ENCODE data around the gene FAM193A.
A peak's percentile ranks its signal among the peaks of the same experiment; 100 is the strongest.
"Not testable (repeated sequence)": the region's sequence is repeated elsewhere in the genome, so short reads cannot be mapped to it uniquely, and the experiment has no call there.

Gene FAM193A

GRCh38 chr4:2536193-2537010 is at the start of gene FAM193A:
FAM193A (plus strand) TSS chr4:2536647; CDS start chr4:2536916, 269 bp downstream.
- DNase-seq (ENCODE audit: low spot score): peak; percentile 95

- no peak for DNase-seq (ENCODE audit: low spot score)
Measured at GRCh38 chr4:2486981-2487380, 49.5 kb upstream of the FAM193A start.

GRCh38 chr4:2487632-2488031 is 48.8 kb upstream of the FAM193A start:
- no peak for DNase-seq (ENCODE audit: low spot score)

- DNase-seq (ENCODE audit: low spot score): no peak
Measured at GRCh38 chr4:2489081-2489805, 47.2 kb upstream of the FAM193A start.

GRCh38 chr4:2489841-2490552 is 46.5 kb upstream of the FAM193A start:
- DNase-seq (ENCODE audit: low spot score): no peak

GRCh38 chr4:2492970-2493369 is 43.5 kb upstream of the FAM193A start:
- DNase-seq (ENCODE audit: low spot score): no peak

- no peak for DNase-seq (ENCODE audit: low spot score)
Measured at GRCh38 chr4:2494992-2495391, 41.5 kb upstream of the FAM193A start.

GRCh38 chr4:2497324-2497723 is 39.1 kb upstream of the FAM193A start:
- DNase-seq (ENCODE audit: low spot score): no peak

- DNase-seq (ENCODE audit: low spot score): no peak
Measured at GRCh38 chr4:2497931-2498330, 38.5 kb upstream of the FAM193A start.

GRCh38 chr4:2500547-2500946 is 35.9 kb upstream of the FAM193A start:
- DNase-seq (ENCODE audit: low spot score): no peak

- DNase-seq (ENCODE audit: low spot score): no peak
Measured at GRCh38 chr4:2501034-2501594, 35.3 kb upstream of the FAM193A start.

- no peak for DNase-seq (ENCODE audit: low spot score)
Measured at GRCh38 chr4:2503809-2504208, 32.6 kb upstream of the FAM193A start.

GRCh38 chr4:2507259-2507658 is 29.2 kb upstream of the FAM193A start:
- no peak for DNase-seq (ENCODE audit: low spot score)

GRCh38 chr4:2507855-2508254 is 28.6 kb upstream of the FAM193A start:
- no peak for DNase-seq (ENCODE audit: low spot score)

GRCh38 chr4:2510351-2511259 is 25.8 kb upstream of the FAM193A start:
- DNase-seq (ENCODE audit: low spot score): no peak

- no peak for DNase-seq (ENCODE audit: low spot score)
Measured at GRCh38 chr4:2511645-2512131, 24.8 kb upstream of the FAM193A start.

- no peak for DNase-seq (ENCODE audit: low spot score)
Measured at GRCh38 chr4:2512396-2513135, 23.9 kb upstream of the FAM193A start.

GRCh38 chr4:2514193-2514592 is 22.3 kb upstream of the FAM193A start:
- DNase-seq (ENCODE audit: low spot score): not testable (repeated sequence)

GRCh38 chr4:2514944-2515343 is 21.5 kb upstream of the FAM193A start:
- DNase-seq (ENCODE audit: low spot score): not testable (repeated sequence)

- no peak for DNase-seq (ENCODE audit: low spot score)
Measured at GRCh38 chr4:2515830-2516550, 20.5 kb upstream of the FAM193A start.
